Stimulated activated CD4-positive, alpha-beta T cell treated with anti-CD3 and anti-CD28 coated beads, Interleukin-1b, Interleukin-23, amount 100 ng/mL, for 48 hours (primary cell): ENCODE data around the gene GUCY2F.

Experiments used
- DNase-seq: peaks from one replicate; pipeline ENCODE4 v3.0.0-alpha.2; 2020

GUCY2F gene

GRCh38 chrX:109392895-109393294, 89.0 kb downstream of the GUCY2F start:
- DNase-seq, result no peak

- no peak for DNase-seq
Measured at GRCh38 chrX:109390556-109390955, 91.3 kb downstream of the GUCY2F start.

- DNase-seq, result no peak
Measured at GRCh38 chrX:109389917-109390316, 92.0 kb downstream of the GUCY2F start.

- DNase-seq, result no peak
Measured at GRCh38 chrX:109384699-109385098, 97.2 kb downstream of the GUCY2F start.

- no peak for DNase-seq
Measured at GRCh38 chrX:109382332-109382731, 99.6 kb downstream of the GUCY2F start.

- no peak for DNase-seq
Measured at GRCh38 chrX:109378281-109378680, 103.6 kb downstream of the GUCY2F start.

- no peak for DNase-seq
Measured at GRCh38 chrX:109374262-109374960, 107.5 kb downstream of the GUCY2F start.

- no peak for DNase-seq
Measured at GRCh38 chrX:109373468-109373867, 108.4 kb downstream of the GUCY2F start.

GRCh38 chrX:109372716-109373115, 109.2 kb downstream of the GUCY2F start:
- DNase-seq, result no peak

GRCh38 chrX:109372291-109372690, 109.6 kb downstream of the GUCY2F start:
- DNase-seq, result no peak

- no peak for DNase-seq
Measured at GRCh38 chrX:109362101-109362500, 119.8 kb downstream of the GUCY2F start.

GRCh38 chrX:109360301-109360700, 121.6 kb downstream of the GUCY2F start:
- DNase-seq, result no peak

GRCh38 chrX:109357706-109358105, 124.2 kb downstream of the GUCY2F start:
- no peak for DNase-seq

GRCh38 chrX:109356684-109357083, 125.2 kb downstream of the GUCY2F start:
- DNase-seq, result no peak

- no peak for DNase-seq
Measured at GRCh38 chrX:109352066-109352588, 129.8 kb downstream of the GUCY2F start.

- no peak for DNase-seq
Measured at GRCh38 chrX:109351557-109351956, 130.3 kb downstream of the GUCY2F start.

- DNase-seq, result no peak
Measured at GRCh38 chrX:109350551-109350950, 131.3 kb downstream of the GUCY2F start.

- no peak for DNase-seq
Measured at GRCh38 chrX:109350051-109350450, 131.8 kb downstream of the GUCY2F start.

- DNase-seq, result no peak
Measured at GRCh38 chrX:109347632-109348031, 134.3 kb downstream of the GUCY2F start.

GRCh38 chrX:109346491-109346890, 135.4 kb downstream of the GUCY2F start:
- no peak for DNase-seq

GRCh38 chrX:109345856-109346255, 136.0 kb downstream of the GUCY2F start:
- no peak for DNase-seq

GRCh38 chrX:109344678-109345077, 137.2 kb downstream of the GUCY2F start:
- no peak for DNase-seq

GRCh38 chrX:109344101-109344500, 137.8 kb downstream of the GUCY2F start:
- no peak for DNase-seq

GRCh38 chrX:109343671-109344070, 138.2 kb downstream of the GUCY2F start:
- no peak for DNase-seq

GRCh38 chrX:109336141-109336540, 145.7 kb downstream of the GUCY2F start:
- DNase-seq, result no peak
